Left renal pelvis (tissue), 4 donors: ENCODE data around the gene SSU72. TPM values are rescaled to one million over a fixed set of nuclear protein-coding genes. Genes with fewer than 3 reads are reported as not detected.
"Not testable (repeated sequence)": the region's sequence is repeated elsewhere in the genome, so short reads cannot be mapped to it uniquely, and the experiment has no call there.

Experiments
- DNase-seq, 4 donors: peaks; one replicate each; pipeline ENCODE4 v3.0.0-alpha.2; 2013; ENCODE audit warnings: low read depth in 4 of 4, low spot score in 3 of 4
- polyA plus RNA-seq, 4 donors: library from polyadenylated mRNA; unstranded; fragments of 120-200 nt; gene quantifications; one replicate each; pipeline ENCODE4 v1.2.1, GENCODE V29; 2013; ENCODE audit not compliant: insufficient read length in 4 of 4

The SSU72 gene
- polyA plus RNA-seq, 4 donors, result 77.9 to 93.4 (median 87.3) TPM

DNA sequence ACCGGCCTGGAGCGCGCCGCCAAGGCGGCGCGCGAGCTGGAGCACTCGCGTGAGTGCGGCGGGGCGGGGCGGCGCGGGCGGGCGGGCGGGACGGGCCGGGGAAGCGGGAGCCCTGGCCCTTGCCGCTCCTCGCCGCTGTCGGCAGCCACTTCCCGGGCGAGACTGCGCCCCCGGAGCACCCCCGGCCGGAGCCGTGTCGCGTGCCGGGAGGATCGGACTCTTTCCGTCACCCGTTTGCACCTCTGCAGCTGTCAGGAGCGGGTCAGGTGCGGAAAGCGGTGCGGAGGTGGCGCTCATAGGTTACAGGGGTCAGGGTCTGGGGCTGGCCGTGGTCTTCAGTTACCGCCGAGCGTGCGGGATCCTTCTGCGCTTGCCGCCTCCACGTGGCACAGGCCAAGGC, 62.2 kb downstream of the SSU72 start:
- not testable (repeated sequence) for DNase-seq

- DNase-seq, result peak; percentile 92 to 96 (median 95)
Observed at GRCh38 chr1:1511533-1512285, 63.0 kb downstream of the SSU72 start, which contains the start of gene ATAD3A. Gene ATAD3A, plus strand, starts transcription at chr1:1512162. Its CDS starts 107 bp downstream, at chr1:1512269.

GRCh38 chr1:1510912-1511532, 63.6 kb downstream of the SSU72 start:
- peak in 1 of 4 donors; percentile 10 for DNase-seq

GRCh38 chr1:1509465-1509850, 65.2 kb downstream of the SSU72 start:
- DNase-seq, result not testable (repeated sequence)

GRCh38 chr1:1508775-1509464, 65.7 kb downstream of the SSU72 start:
- not testable (repeated sequence) for DNase-seq

DNA sequence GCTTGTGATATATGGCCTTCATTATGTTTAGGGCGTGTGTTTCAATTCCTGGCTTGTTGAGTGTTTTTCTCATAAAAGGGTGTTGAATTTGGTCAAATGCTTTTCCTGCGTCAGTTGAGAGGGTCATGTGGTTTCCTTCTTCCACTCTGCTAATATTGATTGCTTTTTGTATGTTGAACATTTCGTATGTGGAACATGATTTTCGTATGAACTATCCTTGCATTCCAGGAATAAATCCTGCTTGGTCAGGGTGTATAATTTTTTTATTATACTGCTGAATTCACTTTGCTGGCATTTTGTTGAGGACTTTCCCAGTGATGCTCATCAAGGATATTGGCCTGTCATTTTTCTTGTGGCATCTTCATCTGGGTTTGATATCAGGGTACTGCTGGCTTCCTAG, 67.4 kb downstream of the SSU72 start:
- no peak for DNase-seq

- DNase-seq, result not testable (repeated sequence)
Observed at GRCh38 chr1:1505801-1506200, 68.9 kb downstream of the SSU72 start.

DNA sequence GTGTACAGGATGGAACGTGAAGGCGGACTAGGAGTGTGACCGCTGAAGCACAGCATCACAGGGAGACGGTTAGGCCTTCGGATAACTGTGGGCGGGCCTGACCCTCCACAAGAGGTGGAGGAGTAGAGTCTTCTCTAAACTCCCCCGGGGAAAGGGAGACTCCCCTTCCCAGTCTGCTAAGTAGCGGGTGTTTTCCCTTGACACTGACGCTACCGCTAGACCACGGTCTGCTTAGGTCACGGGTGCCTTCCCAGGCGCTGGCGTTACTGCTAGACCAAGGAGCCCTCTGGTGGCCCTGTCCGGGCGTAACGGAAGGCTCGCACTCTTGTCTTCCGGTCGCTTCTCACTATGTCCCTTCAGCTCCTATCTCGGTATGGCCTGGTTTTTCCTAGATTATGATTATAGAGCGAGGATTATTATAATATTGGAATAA, 69.3 kb downstream of the SSU72 start:
- DNase-seq, result not testable (repeated sequence)

GRCh38 chr1:1504777-1505365, 69.8 kb downstream of the SSU72 start:
- DNase-seq, result peak in 3 of 4 donors; percentile 28 to 42 (median 36)

GRCh38 chr1:1495461-1495975, 79.1 kb downstream of the SSU72 start:
- not testable (repeated sequence) for DNase-seq

DNA sequence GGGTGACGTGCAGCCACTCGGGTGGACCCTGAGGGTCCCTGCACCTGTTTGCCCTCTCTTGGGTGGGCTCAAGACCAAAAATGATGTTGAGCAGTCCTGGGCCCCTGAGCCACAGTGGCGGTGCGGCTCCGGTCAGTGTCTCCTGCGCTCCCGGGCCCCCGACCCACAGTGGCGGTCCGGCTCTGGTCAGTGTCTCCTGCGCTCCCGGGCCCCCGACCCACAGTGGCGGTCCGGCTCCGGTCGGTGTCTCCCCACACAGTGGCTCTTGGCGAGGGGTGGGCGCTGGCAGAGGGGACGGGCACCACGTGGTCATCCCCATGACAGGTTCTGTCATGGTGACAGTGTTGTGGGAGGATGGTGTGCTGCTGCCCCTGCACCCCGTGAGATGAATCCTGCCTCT, 80.4 kb downstream of the SSU72 start:
- not testable (repeated sequence) for DNase-seq

Other genes with a start within 250 kb of the SSU72 start
- gene TAS1R3, start 243.6 kb downstream of the SSU72 start, polyA plus RNA-seq, result under 1 TPM; 0.24 to 0.45 (median 0.37) TPM
- gene DVL1, start 225.4 kb downstream of the SSU72 start, polyA plus RNA-seq, result 10 to 100 TPM; 25.8 to 45.4 (median 26.1) TPM
- 100 to 1,000 TPM; 133 to 208 (median 158) TPM for gene MXRA8, start 216.3 kb downstream of the SSU72 start, polyA plus RNA-seq
- 10 to 100 TPM; 44.3 to 95.3 (median 56.8) TPM for gene AURKAIP1, start 199.7 kb downstream of the SSU72 start, polyA plus RNA-seq
- 100 to 1,000 TPM; 205 to 377 (median 227) TPM for gene CCNL2, start 175.5 kb downstream of the SSU72 start, polyA plus RNA-seq
- gene MRPL20, start 167.6 kb downstream of the SSU72 start, polyA plus RNA-seq, result 100 to 1,000 TPM in 3 of 4 donors, 10 to 100 TPM in 1; 89.3 to 155 (median 113) TPM
- gene ANKRD65, start 153.6 kb downstream of the SSU72 start, polyA plus RNA-seq, result 10 to 100 TPM in 1 of 4 donors, 1 to 10 TPM in 3; 1.6 to 23.4 (median 9.1) TPM
- 10 to 100 TPM; 20.7 to 79.4 (median 48.5) TPM for gene VWA1, start 139.2 kb downstream of the SSU72 start, polyA plus RNA-seq
- 1 to 10 TPM in 3 of 4 donors, under 1 TPM in 1; 0.41 to 4.7 (median 1.9) TPM for gene ATAD3C, start 125.2 kb downstream of the SSU72 start, polyA plus RNA-seq
- 10 to 100 TPM in 3 of 4 donors, 1 to 10 TPM in 1; 8.4 to 28.1 (median 14.2) TPM for gene ATAD3B, start 103.1 kb downstream of the SSU72 start, polyA plus RNA-seq
- 10 to 100 TPM; 14.4 to 30.0 (median 19.2) TPM for gene ATAD3A, start 62.7 kb downstream of the SSU72 start, polyA plus RNA-seq
- gene TMEM240, start 34.2 kb downstream of the SSU72 start, polyA plus RNA-seq, result 1 to 10 TPM; 3.4 to 9.7 (median 6.3) TPM
- 1 to 10 TPM; 2.5 to 3.9 (median 3.4) TPM for gene FNDC10, start 25.3 kb upstream of the SSU72 start, polyA plus RNA-seq
- gene MIB2, start 40.6 kb upstream of the SSU72 start, polyA plus RNA-seq, result 10 to 100 TPM; 26.1 to 84.8 (median 39.5) TPM
- gene MMP23B, start 57.3 kb upstream of the SSU72 start, polyA plus RNA-seq, result 10 to 100 TPM; 16.5 to 52.1 (median 24.5) TPM
- 10 to 100 TPM; 30.1 to 43.8 (median 39.9) TPM for gene CDK11B, start 84.1 kb upstream of the SSU72 start, polyA plus RNA-seq
- gene SLC35E2B, start 117.9 kb upstream of the SSU72 start, polyA plus RNA-seq, result 100 to 1,000 TPM in 1 of 4 donors, 10 to 100 TPM in 3; 65.5 to 107 (median 72.9) TPM
- gene CDK11A, start 149.5 kb upstream of the SSU72 start, polyA plus RNA-seq, result 10 to 100 TPM; 26.1 to 42.0 (median 30.3) TPM
- 10 to 100 TPM; 39.2 to 59.4 (median 44.3) TPM for gene NADK, start 203.6 kb upstream of the SSU72 start, polyA plus RNA-seq